Muscle layer of duodenum (tissue), 2 donors: ENCODE measurements around the gene EME2.

Experiments used
- H3K27ac ChIP-seq: one replicate; pipeline ENCODE4 v1.7.0; 2013; ENCODE audit warnings: mild to moderate bottlenecking, low read length
- H3K27me3 ChIP-seq: one replicate; pipeline ENCODE4 v1.7.0; 2013; ENCODE audit warnings: low read depth, mild to moderate bottlenecking, control low read depth, low read length
- H3K36me3 ChIP-seq, 2 donors: one replicate each; pipeline ENCODE4 v1.7.0; 2013; ENCODE audit warnings: low read length in 2 of 2, control low read depth in 1 of 2, mild to moderate bottlenecking in 1 of 2; ENCODE audit not compliant: insufficient read depth in 2 of 2, control insufficient read depth in 1 of 2
- H3K4me1 ChIP-seq, 2 donors: one replicate each; pipeline ENCODE4 v1.7.0; 2013; ENCODE audit warnings: low read length in 2 of 2, mild to moderate bottlenecking in 2 of 2, control low read depth in 1 of 2, moderate library complexity in 1 of 2; ENCODE audit not compliant: insufficient read depth in 2 of 2, control insufficient read depth in 1 of 2
- H3K4me3 ChIP-seq, 2 donors: one replicate each; pipeline ENCODE4 v1.7.0; 2013; ENCODE audit warnings: low read length in 2 of 2, low read depth in 1 of 2, mild to moderate bottlenecking in 1 of 2
- H3K9me3 ChIP-seq, 2 donors: one replicate each; pipeline ENCODE4 v1.7.0; 2013; ENCODE audit warnings: low read length in 2 of 2, control low read depth in 1 of 2, mild to moderate bottlenecking in 1 of 2; ENCODE audit not compliant: control insufficient read depth in 1 of 2
- donor health status: healthy.

Gene EME2, protein sequence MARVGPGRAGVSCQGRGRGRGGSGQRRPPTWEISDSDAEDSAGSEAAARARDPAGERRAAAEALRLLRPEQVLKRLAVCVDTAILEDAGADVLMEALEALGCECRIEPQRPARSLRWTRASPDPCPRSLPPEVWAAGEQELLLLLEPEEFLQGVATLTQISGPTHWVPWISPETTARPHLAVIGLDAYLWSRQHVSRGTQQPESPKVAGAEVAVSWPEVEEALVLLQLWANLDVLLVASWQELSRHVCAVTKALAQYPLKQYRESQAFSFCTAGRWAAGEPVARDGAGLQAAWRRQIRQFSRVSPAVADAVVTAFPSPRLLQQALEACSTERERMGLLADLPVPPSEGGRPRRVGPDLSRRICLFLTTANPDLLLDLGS

DNA sequence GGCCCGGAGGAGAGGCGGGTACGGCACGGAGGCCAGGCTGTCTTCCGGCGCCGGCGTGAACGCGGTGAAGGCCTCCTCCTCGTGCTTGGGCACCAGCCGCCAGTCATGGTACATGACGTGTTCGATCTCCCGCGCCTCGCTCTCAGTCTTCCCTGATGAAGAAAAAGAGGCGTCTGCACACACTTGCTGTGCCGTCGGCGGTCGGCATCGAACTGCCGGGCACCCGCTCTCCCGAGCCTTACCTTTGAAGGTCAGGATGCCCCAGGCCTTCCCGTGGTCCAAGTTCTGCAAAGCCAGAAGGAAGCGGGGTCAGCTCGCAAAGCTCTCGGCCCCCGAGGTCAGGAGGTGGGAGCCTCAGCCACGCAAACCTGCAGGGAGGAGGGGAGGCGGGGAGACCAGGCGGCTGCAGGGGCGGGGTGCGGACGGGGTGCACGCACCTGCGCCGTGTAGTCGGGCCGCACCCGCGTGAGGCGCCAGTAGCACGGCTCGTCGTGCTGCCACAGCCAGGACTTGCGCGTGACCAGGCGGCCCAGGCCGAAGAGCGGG lies at the start of gene EME2:
TSS of gene EME2 (plus strand) at position 449 of the 546 bp plus-strand sequence. CDS start 418 bp downstream, outside the sequence.
- peak within 1 kb of the TSS; percentile 74 to 99 for H3K4me3 ChIP-seq
- peaks cover 0 to 46% of the 10 kb centered on the region in 2 donors for H3K36me3 ChIP-seq
- peaks cover 2 to 46% of the 10 kb centered on the region in 2 donors for H3K4me1 ChIP-seq

DNA sequence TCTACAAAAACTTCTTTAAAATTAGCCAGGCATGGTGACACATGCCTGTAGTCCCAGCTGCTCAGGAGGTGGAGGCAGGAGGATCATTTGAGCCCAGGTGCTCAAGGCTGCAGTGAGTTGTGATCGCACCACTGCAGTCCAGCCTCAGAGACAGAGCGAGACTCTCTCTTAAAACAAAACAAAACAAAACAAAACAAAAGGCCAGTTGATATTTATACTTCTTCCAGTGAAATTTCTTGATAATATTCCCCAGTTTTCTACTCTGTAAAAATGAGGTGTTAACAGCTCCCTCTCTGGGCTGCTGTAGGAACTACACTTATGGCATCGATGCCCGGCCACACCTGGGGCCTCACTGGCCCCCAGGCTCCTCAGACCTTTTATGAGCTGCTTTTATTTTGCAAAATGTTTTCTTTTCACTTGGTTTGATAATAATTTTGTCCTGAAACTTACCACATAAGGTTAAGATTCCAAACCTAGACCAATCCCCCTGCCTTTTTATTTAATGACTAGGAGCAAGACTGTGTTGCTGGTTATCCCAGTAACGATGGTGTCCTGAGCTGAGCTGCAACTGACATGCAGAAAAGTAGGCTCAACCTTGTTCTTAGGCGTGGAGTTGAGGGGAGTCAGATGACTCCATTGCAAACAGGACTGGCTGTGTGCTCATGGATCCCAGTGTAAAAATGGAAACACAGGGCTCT lies 49.0 kb upstream of the EME2 start:
- H3K4me3 ChIP-seq: no peak overlapping the region
- peaks cover 0 to 22% of the 10 kb centered on the region in 2 donors for H3K4me1 ChIP-seq
- no peaks in the 10 kb centered on the region for H3K27me3 ChIP-seq
- H3K36me3 ChIP-seq: peaks cover 11 to 35% of the 10 kb centered on the region in 2 donors
- H3K9me3 ChIP-seq: no peaks in the 10 kb centered on the region
- H3K27ac ChIP-seq: no peak overlapping the region

More for the DNA sequence above, at the start of gene EME2:
- Histone ChIP-seq H3K27ac (peak within 1 kb of the TSS; percentile 23), H3K27me3 (no peaks in the 10 kb centered on the region), H3K9me3 (no peaks in the 10 kb centered on the region)

DNA sequence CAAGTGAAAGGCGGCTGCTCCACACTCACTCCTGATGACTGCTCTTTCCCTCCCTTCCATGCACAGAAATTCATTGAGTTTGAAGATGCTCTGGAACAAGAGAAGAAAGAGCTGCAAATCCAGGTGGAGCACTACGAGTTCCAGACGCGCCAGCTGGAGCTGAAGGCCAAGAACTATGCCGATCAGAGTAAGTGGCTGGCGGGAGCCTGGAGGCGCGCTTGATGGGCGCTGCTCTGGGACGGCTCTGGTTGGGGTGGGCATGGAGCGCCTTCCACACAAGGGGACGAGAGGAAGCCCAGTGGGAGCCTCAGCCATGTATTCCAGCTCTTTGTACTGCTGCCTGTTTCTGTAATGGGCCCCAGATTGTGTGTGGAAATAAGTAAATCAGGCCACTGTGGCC lies 48.1 kb upstream of the EME2 start:
- peaks cover 11 to 43% of the 10 kb centered on the region in 2 donors for H3K36me3 ChIP-seq
- no peak overlapping the region for H3K27ac ChIP-seq
- H3K4me3 ChIP-seq: no peak overlapping the region
- H3K9me3 ChIP-seq: no peaks in the 10 kb centered on the region
- H3K4me1 ChIP-seq: peaks cover 0 to 20% of the 10 kb centered on the region in 2 donors
- no peaks in the 10 kb centered on the region for H3K27me3 ChIP-seq

DNA sequence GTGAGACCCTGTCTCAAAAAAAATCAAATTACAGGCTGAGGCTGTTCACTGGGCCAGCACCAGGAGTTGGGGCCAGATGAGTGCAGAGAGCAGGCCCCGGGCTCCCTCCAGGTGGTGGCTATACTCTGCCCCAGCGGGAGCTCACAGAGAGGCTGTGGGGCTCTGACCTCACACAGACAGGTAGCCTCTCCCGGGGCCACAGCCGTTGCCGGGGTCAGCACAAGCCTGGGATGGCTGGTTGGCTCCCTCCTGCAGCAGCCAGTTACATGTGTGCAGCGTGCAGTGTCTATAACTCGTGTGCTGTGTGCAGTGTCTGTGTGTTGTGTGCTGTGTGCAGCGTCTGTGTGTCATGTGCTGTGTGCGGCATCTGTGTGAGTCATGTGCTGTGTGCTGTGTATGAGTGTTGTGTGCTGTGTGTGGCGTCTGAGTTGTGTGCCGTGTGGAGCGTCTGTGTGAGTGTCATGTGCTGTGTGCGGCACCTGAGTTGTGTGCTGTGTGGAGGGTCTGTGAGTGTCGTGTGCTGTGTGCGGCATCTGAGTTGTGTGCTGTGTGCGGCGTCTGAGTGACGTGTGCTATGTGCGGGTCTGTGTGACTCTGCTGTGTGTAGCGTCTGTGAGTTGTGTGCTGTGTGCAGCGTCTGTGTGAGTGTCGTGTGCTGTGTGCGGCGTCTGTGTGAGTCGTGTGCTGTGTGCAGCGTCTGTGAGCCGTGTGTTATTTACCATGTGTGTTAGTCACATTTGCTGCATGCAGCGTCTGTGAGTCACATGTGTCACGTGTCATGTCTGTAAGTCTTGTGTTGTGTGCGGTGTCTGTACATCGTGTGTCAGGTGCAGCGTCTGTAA lies 45.7 kb upstream of the EME2 start:
- H3K36me3 ChIP-seq: peaks cover 11 to 53% of the 10 kb centered on the region in 2 donors
- H3K9me3 ChIP-seq: no peaks in the 10 kb centered on the region
- H3K27me3 ChIP-seq: no peaks in the 10 kb centered on the region
- H3K27ac ChIP-seq: no peak overlapping the region
- H3K4me1 ChIP-seq: peaks cover 0 to 13% of the 10 kb centered on the region in 2 donors
- no peak overlapping the region for H3K4me3 ChIP-seq

DNA sequence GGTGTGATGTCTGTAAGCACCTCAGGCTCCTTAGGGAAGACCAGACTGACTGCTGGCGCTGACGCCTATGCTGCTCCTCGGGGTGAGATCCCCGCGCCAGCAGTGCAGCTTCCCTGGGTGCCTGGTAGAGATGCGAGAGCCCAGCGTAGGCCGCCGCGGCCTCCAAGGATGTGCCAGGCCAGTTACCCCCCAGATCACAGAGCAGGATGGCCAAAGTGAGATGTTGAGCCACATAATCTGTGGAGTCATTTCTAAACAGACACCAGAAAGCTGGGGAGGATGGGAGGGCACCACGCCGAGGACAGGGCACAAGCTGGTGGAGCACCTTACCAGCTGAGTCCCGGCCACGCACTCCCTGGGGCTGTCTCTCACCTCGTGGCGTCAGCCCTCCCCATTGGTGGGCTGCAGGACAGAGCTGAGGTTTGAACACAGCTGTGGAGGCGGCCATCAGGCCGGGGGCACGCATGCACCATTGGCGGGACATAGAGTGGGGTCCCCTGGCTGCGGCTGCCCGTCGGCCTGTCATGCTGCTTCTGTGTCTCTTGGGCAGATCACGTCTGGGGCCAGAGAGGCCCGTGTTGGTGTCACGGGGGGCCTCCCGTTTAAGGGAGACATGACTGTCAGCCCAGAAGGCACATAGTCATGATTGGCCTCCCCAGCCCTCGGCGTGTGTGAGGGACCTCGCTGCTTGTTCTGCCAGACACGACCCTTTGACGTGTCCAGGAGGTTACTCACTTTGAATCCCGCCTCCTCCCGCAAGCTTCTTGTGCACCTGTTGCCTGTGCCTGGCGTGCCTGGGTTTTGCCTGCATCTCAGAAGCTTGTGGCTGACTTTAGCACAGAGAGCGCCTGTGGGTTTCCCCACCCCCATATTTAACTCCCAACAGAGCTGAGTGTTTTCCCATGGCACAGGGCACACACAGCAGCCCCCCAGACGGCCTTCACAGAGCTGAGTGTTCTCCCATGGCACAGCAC lies 44.7 kb upstream of the EME2 start:
- Histone ChIP-seq H3K36me3 (peaks cover 14 to 63% of the 10 kb centered on the region in 2 donors), H3K27me3 (no peaks in the 10 kb centered on the region), H3K4me1 (peaks cover 0 to 8% of the 10 kb centered on the region in 2 donors), H3K4me3 (no peak overlapping the region), H3K27ac (no peak overlapping the region), H3K9me3 (no peaks in the 10 kb centered on the region)

DNA sequence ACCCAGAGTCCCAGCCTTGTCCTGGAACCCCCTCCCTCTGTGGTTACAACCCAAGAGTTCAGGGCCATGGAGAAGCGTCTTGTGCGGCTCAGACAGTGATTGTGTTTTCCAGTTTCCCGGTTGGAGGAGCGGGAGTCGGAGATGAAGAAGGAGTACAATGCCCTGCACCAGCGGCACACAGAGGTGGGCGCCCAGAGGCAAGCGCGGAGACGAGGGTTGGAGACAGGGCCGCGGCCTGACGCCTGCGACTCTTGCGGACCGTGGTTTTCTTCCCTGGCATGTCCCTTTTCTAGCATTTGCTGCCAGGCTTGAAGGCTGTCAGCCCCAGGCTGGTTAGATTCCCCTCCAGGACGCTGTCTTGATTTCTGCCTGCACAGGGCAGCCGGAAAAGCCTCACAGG lies 43.6 kb upstream of the EME2 start:
- no peaks in the 10 kb centered on the region for H3K27me3 ChIP-seq
- H3K4me1 ChIP-seq: peaks cover 0 to 3% of the 10 kb centered on the region in 2 donors
- no peaks in the 10 kb centered on the region for H3K9me3 ChIP-seq
- no peak overlapping the region for H3K4me3 ChIP-seq
- H3K27ac ChIP-seq: no peak overlapping the region
- H3K36me3 ChIP-seq: peaks cover 14 to 74% of the 10 kb centered on the region in 2 donors

DNA sequence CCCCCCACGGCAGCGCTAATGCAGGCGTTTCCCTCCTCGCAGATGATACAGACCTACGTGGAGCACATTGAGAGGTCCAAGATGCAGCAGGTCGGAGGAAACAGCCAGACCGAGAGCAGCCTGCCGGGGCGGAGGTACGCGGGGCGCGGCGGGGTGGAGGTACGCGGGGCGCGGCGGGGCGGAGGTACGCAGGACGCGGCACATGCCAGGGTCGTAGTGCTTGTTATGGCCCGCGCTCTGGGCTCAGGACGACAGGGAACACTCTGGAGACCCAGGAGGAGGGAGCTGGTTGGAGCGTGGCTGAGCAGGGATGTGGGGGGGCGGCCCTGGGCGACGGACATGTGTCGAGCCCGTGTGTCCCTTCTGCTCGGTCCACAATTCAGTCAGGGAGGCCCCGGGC lies 43.2 kb upstream of the EME2 start:
- Histone ChIP-seq H3K27me3 (no peaks in the 10 kb centered on the region), H3K36me3 (peaks cover 17 to 76% of the 10 kb centered on the region in 2 donors), H3K9me3 (no peaks in the 10 kb centered on the region), H3K4me3 (no peak overlapping the region), H3K27ac (no peak overlapping the region), H3K4me1 (no peaks in the 10 kb centered on the region)

DNA sequence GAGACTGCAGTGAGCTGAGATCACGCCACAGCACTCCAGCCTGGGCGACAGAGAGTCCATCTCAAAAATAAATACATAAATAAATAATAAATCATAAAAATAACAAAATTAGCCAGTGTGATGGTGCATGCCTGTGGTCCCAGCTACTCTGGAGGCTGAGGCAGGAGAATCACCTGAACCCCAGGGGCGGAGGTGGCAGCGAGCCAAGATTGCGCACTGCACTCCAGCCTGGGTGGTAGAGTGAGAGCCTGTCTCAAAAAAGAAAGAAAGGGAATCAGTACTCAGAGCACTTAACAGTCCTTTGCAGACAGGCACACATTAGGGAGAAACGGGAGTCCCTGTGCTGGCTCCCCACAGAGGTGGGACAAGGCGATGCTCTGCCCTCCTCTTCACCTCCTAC lies 41.5 kb upstream of the EME2 start:
- no peaks in the 10 kb centered on the region for H3K4me1 ChIP-seq
- H3K27ac ChIP-seq: no peak overlapping the region
- no peaks in the 10 kb centered on the region for H3K27me3 ChIP-seq
- H3K36me3 ChIP-seq: peaks cover 25 to 73% of the 10 kb centered on the region in 2 donors
- H3K9me3 ChIP-seq: no peaks in the 10 kb centered on the region
- no peak overlapping the region for H3K4me3 ChIP-seq

DNA sequence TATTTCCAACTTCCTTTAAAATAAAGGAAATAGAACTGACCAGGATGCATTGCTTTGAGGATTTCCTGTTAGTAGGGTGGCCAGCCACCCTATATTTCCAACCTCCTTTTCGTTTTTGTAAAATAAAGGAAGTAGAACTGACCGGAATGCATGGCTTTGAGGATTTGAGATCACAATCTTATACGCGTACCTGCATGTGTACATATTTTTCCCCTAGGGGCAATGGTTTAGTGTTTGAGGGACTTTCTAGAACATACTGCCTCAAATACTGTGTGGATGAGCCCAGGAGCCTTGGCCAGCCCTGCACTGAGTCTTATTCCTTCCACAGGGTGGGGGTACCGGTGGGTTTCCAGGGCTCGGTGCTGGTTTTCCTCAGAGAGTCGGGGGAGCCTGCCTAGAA lies 41.0 kb upstream of the EME2 start:
- Histone ChIP-seq H3K4me1 (no peaks in the 10 kb centered on the region), H3K4me3 (no peak overlapping the region), H3K27me3 (no peaks in the 10 kb centered on the region), H3K36me3 (peaks cover 24 to 68% of the 10 kb centered on the region in 2 donors), H3K27ac (no peak overlapping the region), H3K9me3 (no peaks in the 10 kb centered on the region)

DNA sequence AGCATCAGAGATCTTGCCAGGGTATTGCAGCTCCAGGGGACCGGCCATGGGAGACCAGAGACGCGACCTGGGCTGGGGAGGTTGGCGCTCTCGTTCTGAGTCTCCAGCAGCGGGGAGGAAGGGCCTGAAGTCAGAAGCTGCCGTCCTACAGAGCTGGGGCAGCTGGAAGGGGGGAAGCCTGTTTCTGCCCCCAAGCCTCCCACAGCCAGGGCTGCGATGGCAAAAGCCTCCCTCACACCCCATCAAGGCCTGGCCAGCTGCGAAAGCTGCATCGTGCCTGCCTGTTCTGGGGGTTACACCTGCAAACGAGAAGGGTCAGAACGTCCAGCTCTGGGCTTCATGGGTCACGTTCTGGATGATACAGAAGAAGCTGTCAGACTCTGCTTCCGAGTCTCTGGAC lies 40.5 kb upstream of the EME2 start:
- peaks cover 20 to 64% of the 10 kb centered on the region in 2 donors for H3K36me3 ChIP-seq
- no peaks in the 10 kb centered on the region for H3K27me3 ChIP-seq

More for the DNA sequence above, 40.5 kb upstream of the EME2 start:
- Histone ChIP-seq H3K4me3 (no peak overlapping the region), H3K9me3 (no peaks in the 10 kb centered on the region), H3K4me1 (no peaks in the 10 kb centered on the region), H3K27ac (no peak overlapping the region)
